Thyroid gland (tissue), 4 donors: Measurements from ENCODE around the gene ESYT1.

ENCODE experiments used
- POLR2A ChIP-seq, 2 donors: fragments of 450-650 bp; IDR thresholded peaks; one replicate each; pipeline ENCODE4 v1.6.1; 2017; ENCODE audit warnings: antibody characterized with exemption in 2 of 2, mild to moderate bottlenecking in 2 of 2, moderate library complexity in 1 of 2
- TF ChIP-seq, protein P1 (sequence below), 6 experiments: fragments of 200-600 bp in 3 of 6; fragments of 450-650 bp in 3 of 6; sonication (generic) in 3 of 6; IDR thresholded peaks; one replicate each; pipeline ENCODE4 v1.5.1; 2016 to 2019; ENCODE audit warnings: antibody characterized with exemption in 6 of 6, mild to moderate bottlenecking in 2 of 6, inconsistent platforms in 1 of 6, moderate library complexity in 1 of 6

GRCh38 chr12:56163533-56164344 lies 35.7 kb downstream of the ESYT1 start:
- TF ChIP-seq, protein P1, sequence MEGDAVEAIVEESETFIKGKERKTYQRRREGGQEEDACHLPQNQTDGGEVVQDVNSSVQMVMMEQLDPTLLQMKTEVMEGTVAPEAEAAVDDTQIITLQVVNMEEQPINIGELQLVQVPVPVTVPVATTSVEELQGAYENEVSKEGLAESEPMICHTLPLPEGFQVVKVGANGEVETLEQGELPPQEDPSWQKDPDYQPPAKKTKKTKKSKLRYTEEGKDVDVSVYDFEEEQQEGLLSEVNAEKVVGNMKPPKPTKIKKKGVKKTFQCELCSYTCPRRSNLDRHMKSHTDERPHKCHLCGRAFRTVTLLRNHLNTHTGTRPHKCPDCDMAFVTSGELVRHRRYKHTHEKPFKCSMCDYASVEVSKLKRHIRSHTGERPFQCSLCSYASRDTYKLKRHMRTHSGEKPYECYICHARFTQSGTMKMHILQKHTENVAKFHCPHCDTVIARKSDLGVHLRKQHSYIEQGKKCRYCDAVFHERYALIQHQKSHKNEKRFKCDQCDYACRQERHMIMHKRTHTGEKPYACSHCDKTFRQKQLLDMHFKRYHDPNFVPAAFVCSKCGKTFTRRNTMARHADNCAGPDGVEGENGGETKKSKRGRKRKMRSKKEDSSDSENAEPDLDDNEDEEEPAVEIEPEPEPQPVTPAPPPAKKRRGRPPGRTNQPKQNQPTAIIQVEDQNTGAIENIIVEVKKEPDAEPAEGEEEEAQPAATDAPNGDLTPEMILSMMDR (IDR thresholded peaks at IDR 0.05) = no peak
- TF ChIP-seq POLR2A (IDR thresholded peaks at IDR 0.05) = no peak
